CD4-positive, alpha-beta T cell treated with Interleukin-4 for 1 hour (primary cell): Measurements from ENCODE around the gene EPB41L2.
"Not testable (repeated sequence)": the region's sequence is repeated elsewhere in the genome, so short reads cannot be mapped to it uniquely, and the experiment has no call there.

Experiments used
- DNase-seq, 2 donors: peaks; one replicate each; pipeline ENCODE4 v3.0.0-alpha.2; 2020 to 2022

EPB41L2 gene

DNA sequence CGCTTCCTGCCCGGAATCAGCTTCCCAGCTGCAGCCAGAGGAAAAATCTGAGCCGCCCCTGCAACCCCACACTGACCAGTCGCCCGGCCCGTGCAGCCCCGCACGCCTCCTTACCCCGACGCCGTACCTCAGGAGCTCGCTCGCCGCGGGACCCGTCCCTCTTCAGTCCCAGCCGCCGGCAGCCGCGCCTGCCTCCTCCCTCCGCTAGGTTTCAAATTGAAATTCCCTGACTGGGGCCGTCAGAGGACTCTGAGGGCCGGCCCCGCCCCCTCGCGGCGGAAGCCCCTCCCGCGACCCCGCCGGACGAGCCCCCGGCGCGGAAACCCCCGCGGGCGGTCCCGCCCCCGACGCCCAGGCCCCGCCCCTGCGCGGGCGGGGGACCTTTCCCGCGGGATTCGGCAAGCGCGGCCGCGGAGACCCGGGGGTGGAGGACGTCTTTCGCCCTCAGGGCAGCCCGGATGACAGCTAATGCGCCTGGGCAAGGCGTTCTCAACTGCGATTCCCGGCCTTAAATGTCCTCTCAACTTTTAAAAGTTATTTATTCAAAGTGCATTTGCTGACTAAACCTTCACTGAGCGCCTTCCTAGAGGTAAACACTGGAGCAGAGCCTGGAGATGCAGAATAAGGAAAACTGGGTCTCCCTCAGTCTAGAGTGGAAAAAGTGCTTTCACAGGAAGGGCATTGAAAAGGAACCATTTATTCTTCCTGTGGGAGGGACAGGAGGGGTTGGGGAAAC lies at the start of gene EPB41L2:
EPB41L2 (minus strand) TSS at position 218 of the 736 bp plus-strand sequence. CDS start 106,760 bp downstream, outside the sequence.
- DNase-seq: peak; percentile 86 to 87

DNA sequence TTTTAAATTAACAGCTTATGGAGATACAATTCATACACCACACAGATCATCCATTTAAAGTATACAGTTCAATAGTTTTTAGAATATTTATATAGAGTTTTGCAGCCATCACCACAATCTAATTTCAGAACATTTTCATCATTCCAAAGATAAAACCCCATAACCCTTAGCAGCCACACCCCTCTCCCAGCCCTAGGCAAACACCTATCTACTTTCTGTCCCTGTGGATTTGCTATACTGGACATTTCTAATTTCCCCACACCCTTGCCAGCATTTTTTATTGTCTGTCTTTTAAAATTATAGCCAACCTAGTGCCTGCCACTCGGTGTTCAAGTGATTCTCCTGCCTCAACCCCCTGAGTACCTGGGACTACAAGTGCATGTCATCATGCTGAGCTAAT lies 49.2 kb upstream of the EPB41L2 start:
- no peak for DNase-seq

DNA sequence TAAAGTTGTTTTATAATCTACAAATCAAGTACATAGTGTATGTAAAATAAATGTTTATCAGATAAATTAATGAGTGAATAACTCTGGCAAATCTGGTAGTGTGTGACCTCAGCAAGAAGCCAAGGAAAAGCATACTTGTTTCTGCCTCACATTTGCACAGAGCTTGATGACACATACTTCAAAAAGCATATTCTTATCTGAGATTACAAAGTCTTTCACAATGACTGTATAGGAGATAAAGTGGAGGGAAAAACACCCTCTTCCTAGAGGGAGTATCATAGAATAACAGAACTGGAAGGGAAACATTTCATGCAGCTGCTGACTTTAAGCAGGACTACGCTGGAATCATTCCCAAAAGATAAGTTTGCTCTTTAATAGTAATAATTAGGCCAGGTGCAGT lies 44.1 kb upstream of the EPB41L2 start:
- DNase-seq: no peak

GRCh38 chr6:131103901-131104300 lies 40.9 kb upstream of the EPB41L2 start:
- DNase-seq: no peak

GRCh38 chr6:131103296-131103695 lies 40.3 kb upstream of the EPB41L2 start:
- DNase-seq: no peak

GRCh38 chr6:131101911-131102680 lies 39.1 kb upstream of the EPB41L2 start:
- DNase-seq: no peak

- no peak for DNase-seq
These were observed 33.7 kb upstream of the EPB41L2 start for GRCh38 chr6:131096786-131097185.

DNA sequence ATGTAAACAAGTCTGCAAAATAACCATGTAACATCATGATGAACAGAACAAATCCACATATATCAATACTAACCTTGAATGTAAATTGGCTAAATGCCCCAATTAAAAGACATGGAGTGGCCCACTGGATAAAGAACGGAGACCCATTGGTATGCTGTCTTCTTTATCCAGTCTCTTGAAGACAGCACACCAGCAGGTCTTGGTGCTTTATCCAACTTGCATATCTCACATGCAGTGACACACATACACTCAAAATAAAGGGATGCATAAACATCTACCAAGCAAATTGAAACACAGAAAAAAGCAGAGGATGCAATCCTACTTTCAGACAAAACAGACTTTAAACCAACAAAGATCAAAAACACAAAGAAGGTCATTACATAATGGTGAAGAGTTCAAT lies 30.3 kb upstream of the EPB41L2 start:
- no peak for DNase-seq

- DNase-seq: not testable (repeated sequence)
These were observed 28.9 kb upstream of the EPB41L2 start for GRCh38 chr6:131091944-131092343.

GRCh38 chr6:131090339-131090738 lies 27.3 kb upstream of the EPB41L2 start:
- not testable (repeated sequence) for DNase-seq

DNA sequence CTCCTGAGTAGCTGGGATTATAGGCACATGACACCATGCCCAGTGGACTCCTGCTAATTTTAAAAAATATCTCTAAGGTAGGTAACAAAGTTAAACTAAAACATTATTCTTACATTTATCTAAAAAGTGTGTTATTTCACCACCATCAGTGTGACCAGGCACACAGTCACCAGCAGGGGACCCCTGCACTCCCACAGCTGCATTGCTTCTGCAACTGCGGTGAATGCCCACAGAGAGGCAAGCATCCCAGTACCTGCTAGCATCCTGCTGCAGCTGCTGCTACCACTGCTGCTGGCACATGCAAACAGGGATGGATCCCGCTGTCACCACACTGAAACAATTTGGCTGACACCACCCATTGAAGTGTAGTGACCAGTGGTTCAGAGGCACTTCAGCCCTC lies 21.9 kb upstream of the EPB41L2 start:
- DNase-seq: no peak

DNA sequence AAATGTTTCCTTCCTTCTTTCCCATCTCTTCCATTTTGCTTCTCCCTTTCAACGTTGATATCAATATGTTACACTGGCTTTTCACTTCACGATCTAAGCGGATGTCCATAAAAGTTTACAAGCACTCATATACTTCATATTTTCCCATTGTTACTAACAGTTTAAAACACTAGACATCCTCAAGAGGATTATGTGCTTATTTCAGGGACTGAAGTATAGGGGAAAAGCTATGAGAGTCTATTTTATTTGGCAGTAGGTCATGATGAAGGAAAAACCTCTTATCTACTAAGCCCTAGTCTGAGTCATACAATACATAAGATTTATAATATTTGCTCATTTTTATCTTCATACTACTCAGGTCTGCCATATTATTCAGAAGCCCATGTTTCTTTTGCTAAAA lies 20.6 kb upstream of the EPB41L2 start:
- DNase-seq: no peak

GRCh38 chr6:131082335-131082734 lies 19.3 kb upstream of the EPB41L2 start:
- no peak for DNase-seq

GRCh38 chr6:131080084-131080483 lies 17.0 kb upstream of the EPB41L2 start:
- DNase-seq: no peak

DNA sequence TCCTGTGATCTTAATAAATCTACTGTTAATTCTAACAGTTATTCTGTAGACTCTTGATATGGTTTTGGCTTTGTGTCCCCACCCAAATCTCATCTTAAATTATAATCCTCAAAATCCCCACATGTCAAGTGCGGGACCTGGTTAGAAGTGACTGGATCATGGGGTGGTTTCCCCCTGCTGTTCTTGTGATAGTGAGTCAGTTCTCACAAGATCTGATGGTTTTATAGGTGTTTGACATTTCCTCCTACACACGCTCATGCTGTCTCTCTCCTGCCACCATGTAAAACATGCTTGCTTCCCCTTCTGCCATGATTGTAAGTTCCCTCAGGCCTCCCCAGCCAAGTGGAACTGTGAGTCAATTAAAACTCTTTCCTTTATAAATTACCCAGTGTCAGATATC lies 10.5 kb upstream of the EPB41L2 start:
- no peak for DNase-seq

DNA sequence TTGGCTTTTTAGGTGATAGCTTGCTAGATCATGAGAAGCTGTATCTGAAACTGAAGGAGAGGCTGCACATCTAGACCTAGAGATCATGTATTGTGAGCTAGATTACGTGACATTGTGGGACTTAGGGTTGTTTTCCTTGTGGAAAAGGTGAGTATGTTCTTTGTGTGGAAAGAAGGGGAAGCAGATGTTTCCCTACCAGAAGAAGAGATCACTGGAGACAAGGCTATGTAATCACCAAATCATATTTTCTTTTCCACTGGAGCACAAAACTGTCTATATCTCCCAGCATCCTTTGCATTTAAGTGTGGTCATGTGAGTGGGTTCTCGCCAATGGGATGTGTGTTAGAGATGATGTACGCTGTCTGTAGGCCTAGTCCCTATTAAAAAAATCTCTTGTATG lies 7.0 kb upstream of the EPB41L2 start:
- DNase-seq: no peak

GRCh38 chr6:131068165-131068564 lies 5.1 kb upstream of the EPB41L2 start:
- no peak for DNase-seq

- no peak for DNase-seq
These were observed 4.5 kb upstream of the EPB41L2 start for GRCh38 chr6:131067521-131067920.

DNA sequence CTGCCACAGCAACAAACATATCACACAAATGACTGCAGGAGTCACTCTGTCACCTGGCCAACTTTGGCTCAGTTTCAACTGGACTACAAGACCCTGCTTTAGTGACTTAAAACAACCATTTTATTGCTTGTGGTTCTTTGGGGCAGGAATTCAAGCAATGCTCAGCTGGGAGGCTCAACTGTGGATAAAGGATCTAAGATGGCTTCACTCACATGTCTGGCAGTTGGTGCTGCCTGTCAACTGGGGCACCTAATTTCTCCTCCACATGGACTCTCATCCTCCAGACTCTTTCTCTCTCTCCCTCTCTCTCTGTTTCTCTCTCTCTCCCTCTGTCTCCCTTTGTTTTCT lies 2.8 kb upstream of the EPB41L2 start:
- DNase-seq: no peak

GRCh38 chr6:131065112-131065823 lies 2.2 kb upstream of the EPB41L2 start:
- no peak for DNase-seq

DNA sequence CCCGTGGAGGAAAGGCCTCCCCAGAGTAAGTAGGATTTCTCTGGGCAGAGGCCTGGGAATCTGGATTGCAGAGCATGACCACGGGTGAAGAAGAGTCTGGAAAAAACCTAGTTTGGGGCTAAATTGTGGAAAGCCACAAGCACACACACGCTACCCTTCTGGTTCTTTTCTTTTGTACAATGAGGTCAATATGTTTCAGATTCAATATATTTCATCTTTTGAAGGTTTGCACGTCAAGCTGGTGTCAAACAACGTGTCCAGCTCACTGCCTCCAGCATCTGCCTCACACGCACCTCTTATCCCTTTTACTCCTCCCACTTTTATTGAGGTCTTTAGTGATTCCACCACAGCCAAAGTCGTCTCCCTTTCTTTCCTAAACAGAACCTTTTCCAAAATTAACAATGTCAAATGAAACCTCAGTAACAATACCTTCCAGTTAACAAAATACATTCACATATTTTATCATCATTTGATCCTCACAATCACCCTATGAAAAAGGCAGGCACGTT lies 773 bp upstream of the EPB41L2 start:
- no peak for DNase-seq

- peak in 1 of 2 donors; percentile 15 for DNase-seq
These were observed 611 bp downstream of the EPB41L2 start for GRCh38 chr6:131062241-131063027.

- peak in 1 of 2 donors; percentile 10 for DNase-seq
These were observed 1.3 kb downstream of the EPB41L2 start for GRCh38 chr6:131061751-131062119.
